GM23338 (cell line): Measurements from ENCODE around the gene FHIP1B. TPM values are rescaled to one million over a fixed set of nuclear protein-coding genes. Genes with fewer than 3 reads are reported as not detected.

Experiments
- CREB1 ChIP-seq: fragments of 250-450 bp; sonication (Bioruptor Pico); IDR thresholded peaks from 2 replicates; pipeline ENCODE4 v1.5.0; 2020; ENCODE audit warnings: low read depth, mild to moderate bottlenecking, moderate library complexity
- CTCF ChIP-seq, 2 experiments: fragments of 200-600 bp in 1 of 2; sonication (generic) in 1 of 2; conservative IDR thresholded peaks; 2 replicates each; pipeline versions ENCODE4 v1.5.1 to v1.6.1; 2016 to 2017; ENCODE audit warnings: antibody characterized with exemption in 2 of 2, low read depth in 2 of 2, mild to moderate bottlenecking in 2 of 2, moderate library complexity in 1 of 2
- EZH2 ChIP-seq: fragments of 200-600 bp; sonication (generic); IDR thresholded peaks from one replicate; pipeline ENCODE4 v1.8.0; 2017; ENCODE audit warnings: antibody characterized with exemption, mild to moderate bottlenecking, low read depth; ENCODE audit not compliant: unreplicated experiment
- EZH2phosphoT487 ChIP-seq: fragments of 200-600 bp; sonication (generic); IDR thresholded peaks from one replicate; pipeline ENCODE4 v1.8.1; 2018; ENCODE audit warnings: antibody characterized with exemption; ENCODE audit not compliant: unreplicated experiment
- POLR2AphosphoS5 ChIP-seq: IDR thresholded peaks from 2 replicates; pipeline ENCODE4 v1.6.1; 2016; ENCODE audit warnings: antibody characterized with exemption, low read depth
- REST ChIP-seq: IDR thresholded peaks from one replicate; pipeline ENCODE4 v1.6.1; 2018; ENCODE audit warnings: antibody characterized with exemption; ENCODE audit not compliant: unreplicated experiment
- STAT1 ChIP-seq: IDR thresholded peaks from one replicate; pipeline ENCODE4 v1.6.1; 2016; ENCODE audit warnings: antibody characterized with exemption; ENCODE audit not compliant: unreplicated experiment
- ZNF114 ChIP-seq: fragments of 250-450 bp; sonication (Bioruptor Pico); IDR thresholded peaks from 2 replicates; pipeline ENCODE4 v1.5.0; 2020; ENCODE audit warnings: mild to moderate bottlenecking, moderate library complexity
- ZNF462 ChIP-seq: fragments of 250-450 bp; sonication (Bioruptor Pico); IDR thresholded peaks from 2 replicates; pipeline ENCODE4 v1.5.0; 2020; ENCODE audit warnings: mild to moderate bottlenecking, moderate library complexity
- polyA plus RNA-seq: library from polyadenylated mRNA; unstranded; fragments of >200 nt; fragmentation: Nextera tagmentation; extraction: Ambion mirVana; gene quantifications from 2 replicates; pipeline ENCODE4 v1.2.1, GENCODE V29; 2016
- total RNA-seq: library from RNA; depleted of rRNA; stranded (reverse); fragments of >200 nt; shearing (Covaris generic); gene quantifications from 2 replicates; pipeline ENCODE4 v1.2.3, GENCODE V29; 2014

Gene FHIP1B
- total and polyA plus RNA-seq, 2 experiments from 2014 or later = 10.3 to 34.5 TPM

GRCh38 chr11:6204706-6205105 is 29.7 kb downstream of the FHIP1B start (continued):
- TF ChIP-seq ZNF462 (CRISPR knock-in tag) = no peak
- no peak for TF ChIP-seq REST
- no peak for TF ChIP-seq STAT1
- no peak for TF ChIP-seq EZH2
- TF ChIP-seq CREB1 (CRISPR knock-in tag) = no peak
- TF ChIP-seq EZH2phosphoT487 = no peak
- no peak for TF ChIP-seq CTCF (conservative IDR thresholded peaks at IDR 0.05; ENCODE audit: low read depth in 2 of 2)
- TF ChIP-seq ZNF114 (CRISPR knock-in tag) = no peak
- TF ChIP-seq POLR2AphosphoS5 = no peak
